OCI-LY1 (cell line): ENCODE data around the gene SKAP1.

Experiments
- H2AFZ ChIP-seq: fragments of 200-600 bp; sonication (generic), shearing (Covaris generic); 2 replicates; pipeline ENCODE4 v1.6.0; 2014; ENCODE audit warnings: antibody characterized with exemption, mild to moderate bottlenecking, low read length
- H3F3A ChIP-seq: fragments of 200-600 bp; sonication (generic), shearing (Covaris generic); 2 replicates; pipeline ENCODE4 v1.6.0; 2014; ENCODE audit warnings: mild to moderate bottlenecking, antibody characterized with exemption, low read length, moderate library complexity; ENCODE audit not compliant: insufficient read depth
- H3K27ac ChIP-seq: fragments of 200-600 bp; sonication (generic); 2 replicates; pipeline ENCODE4 v1.5.1; 2014; ENCODE audit warnings: low read length, mixed run types, mild to moderate bottlenecking, low read depth; ENCODE audit not compliant: poor library complexity, severe bottlenecking
- H3K27me3 ChIP-seq: fragments of 200-600 bp; sonication (generic); 2 replicates; pipeline ENCODE4 v1.6.0; 2014; ENCODE audit warnings: antibody characterized with exemption, mild to moderate bottlenecking, low read length, moderate library complexity; ENCODE audit not compliant: insufficient read depth
- H3K36me3 ChIP-seq: fragments of 200-600 bp; sonication (generic); 2 replicates; pipeline ENCODE4 v1.6.1; 2014; ENCODE audit warnings: mild to moderate bottlenecking, antibody characterized with exemption, low read length, moderate library complexity, mixed read lengths; ENCODE audit not compliant: insufficient read depth
- H3K4me1 ChIP-seq: fragments of 200-600 bp; sonication (generic); 2 replicates; pipeline ENCODE4 v1.5.1; 2014; ENCODE audit warnings: mild to moderate bottlenecking, low read length, moderate library complexity; ENCODE audit not compliant: insufficient read depth, severe bottlenecking
- H3K4me2 ChIP-seq: fragments of 200-600 bp; sonication (generic), shearing (Covaris generic); 2 replicates; pipeline ENCODE4 v1.6.1; 2014; ENCODE audit warnings: low read length
- H3K4me3 ChIP-seq: fragments of 200-600 bp; sonication (generic); 2 replicates; pipeline ENCODE4 v1.5.1; 2014; ENCODE audit warnings: low read length, low read depth, mild to moderate bottlenecking, mixed read lengths; ENCODE audit not compliant: poor library complexity, severe bottlenecking
- H3K79me2 ChIP-seq: fragments of 200-600 bp; shearing (Covaris generic); 2 replicates; pipeline ENCODE4 v1.6.1; 2016; ENCODE audit warnings: mixed run types, low read length, mixed read lengths; ENCODE audit not compliant: insufficient read depth
- H3K9ac ChIP-seq: fragments of 200-600 bp; sonication (generic), shearing (Covaris generic); 2 replicates; pipeline ENCODE4 v1.6.1; 2014; ENCODE audit warnings: mild to moderate bottlenecking, low read length, mixed read lengths
- H3K9me2 ChIP-seq: fragments of 200-600 bp; sonication (generic), shearing (Covaris generic); 2 replicates; pipeline ENCODE4 v1.6.1; 2014; ENCODE audit warnings: low read depth, mild to moderate bottlenecking, low read length, mixed read lengths
- H3K9me3 ChIP-seq: fragments of 200-600 bp; shearing (Covaris generic); 2 replicates; pipeline ENCODE4 v1.6.1; 2014; ENCODE audit warnings: low read length, mixed read lengths
- H4K20me1 ChIP-seq: fragments of 200-600 bp; sonication (generic), shearing (Covaris generic); 2 replicates; pipeline ENCODE4 v1.6.0; 2016; ENCODE audit warnings: mild to moderate bottlenecking, low read length; ENCODE audit not compliant: insufficient read depth
- CTCF ChIP-seq: fragments of 200-600 bp; sonication (generic), shearing (Covaris generic); IDR thresholded peaks from 2 replicates; pipeline ENCODE4 v1.5.1; 2017; ENCODE audit warnings: mild to moderate bottlenecking, antibody characterized with exemption, low read length, moderate library complexity, mixed read lengths
- EZH2 ChIP-seq: fragments of 200-600 bp; sonication (generic), shearing (Covaris generic); IDR thresholded peaks from 2 replicates; pipeline ENCODE4 v1.8.0; 2017; ENCODE audit warnings: borderline replicate concordance, mixed run types, mild to moderate bottlenecking, antibody characterized with exemption, low read length, moderate library complexity, mixed read lengths

SKAP1 gene

GRCh38 chr17:48389903-48390302, 40.1 kb downstream of the SKAP1 start:
- Histone ChIP-seq H3K4me3 (no peak overlapping the region), H3K4me2 (no peak overlapping the region), H3K9me2 (no peaks in the 10 kb centered on the region), H2AFZ (no peak overlapping the region), H4K20me1 (no peaks in the 10 kb centered on the region), H3K79me2 (no peaks in the 10 kb centered on the region), H3K9me3 (no peaks in the 10 kb centered on the region), H3F3A (no peaks in the 10 kb centered on the region), H3K27me3 (no peaks in the 10 kb centered on the region), H3K9ac (no peak overlapping the region), H3K36me3 (no peaks in the 10 kb centered on the region), H3K27ac (no peak overlapping the region), H3K4me1 (no peaks in the 10 kb centered on the region)
- no peak for TF ChIP-seq EZH2
- TF ChIP-seq CTCF: no peak

GRCh38 chr17:48388955-48389743, 40.9 kb downstream of the SKAP1 start:
- H3K79me2 ChIP-seq: no peaks in the 10 kb centered on the region
- H3K4me2 ChIP-seq: no peak overlapping the region
- H3K36me3 ChIP-seq: no peaks in the 10 kb centered on the region
- no peaks in the 10 kb centered on the region for H3K9me2 ChIP-seq
- no peaks in the 10 kb centered on the region for H4K20me1 ChIP-seq
- no peak overlapping the region for H3K4me3 ChIP-seq
- no peak overlapping the region for H2AFZ ChIP-seq
- H3F3A ChIP-seq: no peaks in the 10 kb centered on the region
- no peaks in the 10 kb centered on the region for H3K9me3 ChIP-seq
- H3K4me1 ChIP-seq: no peaks in the 10 kb centered on the region
- H3K9ac ChIP-seq: no peak overlapping the region
- TF ChIP-seq CTCF (no peak), EZH2 (no peak)
- H3K27me3 ChIP-seq: no peaks in the 10 kb centered on the region
- no peak overlapping the region for H3K27ac ChIP-seq

GRCh38 chr17:48386826-48387225, 43.2 kb downstream of the SKAP1 start:
- no peak for TF ChIP-seq EZH2
- TF ChIP-seq CTCF: no peak
- no peak overlapping the region for H3K4me2 ChIP-seq
- no peak overlapping the region for H3K27ac ChIP-seq
- H2AFZ ChIP-seq: no peak overlapping the region
- H3K4me1 ChIP-seq: no peaks in the 10 kb centered on the region
- H3K79me2 ChIP-seq: no peaks in the 10 kb centered on the region
- H3K9ac ChIP-seq: no peak overlapping the region
- H3K4me3 ChIP-seq: no peak overlapping the region
- no peaks in the 10 kb centered on the region for H3K9me3 ChIP-seq
- no peaks in the 10 kb centered on the region for H3K27me3 ChIP-seq
- H3K36me3 ChIP-seq: no peaks in the 10 kb centered on the region
- no peaks in the 10 kb centered on the region for H4K20me1 ChIP-seq
- H3F3A ChIP-seq: no peaks in the 10 kb centered on the region
- no peaks in the 10 kb centered on the region for H3K9me2 ChIP-seq
